DND-41 (cell line): ENCODE results near the gene SLC25A21.

Experiments used
- EZH2 ChIP-seq: IDR thresholded peaks from 3 replicates; pipeline ENCODE4 v1.6.1; 2012; ENCODE audit warnings: borderline replicate concordance, low read depth, mild to moderate bottlenecking, moderate library complexity, low read length, inconsistent platforms; ENCODE audit not compliant: severe bottlenecking
- TF ChIP-seq, protein P1 (sequence below): IDR thresholded peaks from 2 replicates; pipeline ENCODE4 v1.5.1; 2012; ENCODE audit warnings: borderline replicate concordance, low read length, moderate library complexity, mild to moderate bottlenecking; ENCODE audit not compliant: poor library complexity, severe bottlenecking; ENCODE audit errors: extremely low read depth

DNA sequence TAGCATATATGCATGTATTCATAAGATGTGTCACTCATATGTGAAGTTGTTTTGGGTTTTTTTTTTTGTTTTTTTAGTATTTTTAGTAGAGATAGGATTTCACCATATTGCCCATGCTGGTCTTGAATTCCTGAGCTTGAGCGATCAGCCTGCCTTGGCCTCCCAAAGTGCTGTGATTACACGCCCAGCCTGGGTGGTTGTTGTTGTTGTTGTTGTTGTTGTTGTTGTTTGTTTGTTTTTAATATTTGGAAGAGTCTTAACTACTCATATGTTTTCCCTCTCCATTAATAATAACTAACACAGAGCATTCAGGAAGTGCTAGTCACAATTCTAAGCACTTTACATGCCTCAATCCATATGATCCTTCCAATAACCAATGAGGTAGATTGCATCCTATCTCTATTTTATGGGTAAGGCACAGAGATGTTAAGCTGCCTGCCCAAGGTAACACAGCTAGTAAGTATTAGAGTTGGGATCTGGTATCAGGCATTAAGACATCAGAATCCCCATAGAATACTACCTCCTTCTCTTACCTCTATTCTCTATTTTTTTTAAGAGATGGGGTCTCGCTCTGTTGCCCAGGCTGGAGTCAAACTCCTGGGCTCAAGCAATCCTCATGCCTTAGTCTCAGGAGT is 27.6 kb downstream of the SLC25A21 start:
- TF ChIP-seq, protein P1, sequence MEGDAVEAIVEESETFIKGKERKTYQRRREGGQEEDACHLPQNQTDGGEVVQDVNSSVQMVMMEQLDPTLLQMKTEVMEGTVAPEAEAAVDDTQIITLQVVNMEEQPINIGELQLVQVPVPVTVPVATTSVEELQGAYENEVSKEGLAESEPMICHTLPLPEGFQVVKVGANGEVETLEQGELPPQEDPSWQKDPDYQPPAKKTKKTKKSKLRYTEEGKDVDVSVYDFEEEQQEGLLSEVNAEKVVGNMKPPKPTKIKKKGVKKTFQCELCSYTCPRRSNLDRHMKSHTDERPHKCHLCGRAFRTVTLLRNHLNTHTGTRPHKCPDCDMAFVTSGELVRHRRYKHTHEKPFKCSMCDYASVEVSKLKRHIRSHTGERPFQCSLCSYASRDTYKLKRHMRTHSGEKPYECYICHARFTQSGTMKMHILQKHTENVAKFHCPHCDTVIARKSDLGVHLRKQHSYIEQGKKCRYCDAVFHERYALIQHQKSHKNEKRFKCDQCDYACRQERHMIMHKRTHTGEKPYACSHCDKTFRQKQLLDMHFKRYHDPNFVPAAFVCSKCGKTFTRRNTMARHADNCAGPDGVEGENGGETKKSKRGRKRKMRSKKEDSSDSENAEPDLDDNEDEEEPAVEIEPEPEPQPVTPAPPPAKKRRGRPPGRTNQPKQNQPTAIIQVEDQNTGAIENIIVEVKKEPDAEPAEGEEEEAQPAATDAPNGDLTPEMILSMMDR, result no peak
- TF ChIP-seq EZH2, result no peak
